ENCODE results near the gene RNF152. TPM values are rescaled to one million over a fixed set of nuclear protein-coding genes. Genes with fewer than 3 reads are reported as not detected.
"Not testable (repeated sequence)": the region's sequence is repeated elsewhere in the genome, so short reads cannot be mapped to it uniquely, and the experiment has no call there.

Gene RNF152
- polyA plus RNA-seq, 3 donors: 6.2 to 11.0 (median 9.4) TPM

- no peak for DNase-seq
Observed at GRCh38 chr18:61823595-61823994, 69.2 kb downstream of the RNF152 start.

- DNase-seq: no peak
Observed at GRCh38 chr18:61822879-61823278, 69.9 kb downstream of the RNF152 start.

- no peak for DNase-seq
Observed at GRCh38 chr18:61821748-61822147, 71.1 kb downstream of the RNF152 start.

- DNase-seq: no peak
Observed at GRCh38 chr18:61820882-61821281, 71.9 kb downstream of the RNF152 start.

GRCh38 chr18:61817086-61817485, 75.7 kb downstream of the RNF152 start:
- no peak for DNase-seq

- DNase-seq: no peak
Observed at GRCh38 chr18:61815885-61816470, 76.8 kb downstream of the RNF152 start.

GRCh38 chr18:61808286-61808685, 84.5 kb downstream of the RNF152 start:
- DNase-seq: no peak

- DNase-seq: no peak
Observed at GRCh38 chr18:61803393-61803792, 89.4 kb downstream of the RNF152 start.

- DNase-seq: peak; percentile 21
Observed at GRCh38 chr18:61797696-61798590, 94.9 kb downstream of the RNF152 start.

- DNase-seq: no peak
Observed at GRCh38 chr18:61791031-61791430, 101.8 kb downstream of the RNF152 start.

GRCh38 chr18:61787011-61787670, 105.7 kb downstream of the RNF152 start:
- DNase-seq: not testable (repeated sequence)

- no peak for DNase-seq
Observed at GRCh38 chr18:61785588-61785987, 107.2 kb downstream of the RNF152 start.

- no peak for DNase-seq
Observed at GRCh38 chr18:61784834-61785233, 108.0 kb downstream of the RNF152 start.

- no peak for DNase-seq
Observed at GRCh38 chr18:61782545-61782944, 110.3 kb downstream of the RNF152 start.

- not testable (repeated sequence) for DNase-seq
Observed at GRCh38 chr18:61776201-61776600, 116.6 kb downstream of the RNF152 start.

GRCh38 chr18:61774846-61775245, 118.0 kb downstream of the RNF152 start:
- DNase-seq: no peak

GRCh38 chr18:61772293-61772848, 120.4 kb downstream of the RNF152 start:
- no peak for DNase-seq

GRCh38 chr18:61771861-61772260, 120.9 kb downstream of the RNF152 start:
- no peak for DNase-seq

- DNase-seq: no peak
Observed at GRCh38 chr18:61770279-61770678, 122.5 kb downstream of the RNF152 start.

- no peak for DNase-seq
Observed at GRCh38 chr18:61766266-61766884, 126.4 kb downstream of the RNF152 start.

- no peak for DNase-seq
Observed at GRCh38 chr18:61765097-61765496, 127.7 kb downstream of the RNF152 start.

GRCh38 chr18:61764381-61764780, 128.4 kb downstream of the RNF152 start:
- DNase-seq: no peak

Data from renal pelvis (tissue), 4 donors.